ENCODE measurements around the gene YIPF7. TPM values are rescaled to one million over a fixed set of nuclear protein-coding genes. Genes with fewer than 3 reads are reported as not detected.

YIPF7 gene
- total RNA-seq, 3 donors from 2014 or later, result not detected

- Histone ChIP-seq H3K9me3 (no peaks in the 10 kb centered on the region), H3K4me1 (ENCODE audit: low read depth) (no peaks in the 10 kb centered on the region), H3K36me3 (ENCODE audit: low read depth) (no peaks in the 10 kb centered on the region), H3K4me3 (no peak overlapping the region)
- intact Hi-C loops (cut with DNase I, micrococcal nuclease), result no loop called here
- ATAC-seq, result no peak
- no peak for TF ChIP-seq CTCF (IDR thresholded peaks at IDR 0.05)
- no peak for DNase-seq
Observed at GRCh38 chr4:44668526-44668925, 17.1 kb upstream of the YIPF7 start.

DNA sequence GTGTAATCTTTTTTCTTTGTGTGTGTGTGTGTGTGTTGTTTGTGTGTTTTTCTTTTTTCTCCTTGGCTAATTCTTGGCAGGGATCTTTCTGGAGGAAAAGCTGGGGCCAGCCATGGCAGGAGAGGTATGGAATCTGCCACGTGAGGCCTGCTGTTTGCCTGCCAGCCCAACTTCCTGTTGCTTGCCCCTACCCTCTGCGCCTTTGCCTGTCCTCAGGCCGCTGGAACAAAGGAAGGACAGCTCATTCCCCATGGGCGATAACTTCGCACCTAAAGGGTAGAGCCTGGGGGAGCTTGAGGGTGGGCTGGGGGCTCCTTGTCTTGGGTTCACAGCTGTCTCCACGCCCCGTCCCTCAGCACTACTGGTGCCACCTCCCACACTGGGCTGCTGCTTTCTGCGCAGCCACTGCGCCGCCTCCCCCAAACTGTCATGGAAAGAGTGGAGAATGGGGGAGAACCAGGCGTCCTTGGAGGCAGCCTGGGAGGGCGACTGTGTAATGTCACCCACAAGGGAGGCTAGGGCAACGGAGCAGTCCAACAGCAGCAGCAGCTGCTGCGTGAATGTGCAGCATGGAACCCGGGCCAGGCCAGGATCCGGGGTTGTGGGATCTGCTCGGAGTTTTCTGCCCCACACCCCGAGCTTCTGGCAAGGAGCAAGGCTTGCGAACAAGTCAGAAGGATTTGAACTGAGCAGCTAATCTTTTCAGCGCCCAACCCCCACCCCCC is 12.3 kb upstream of the YIPF7 start:
- no peak overlapping the region for H3K4me3 ChIP-seq
- ATAC-seq (no peak), DNase-seq (no peak)
- no peaks in the 10 kb centered on the region for H3K4me1 ChIP-seq (ENCODE audit: low read depth)
- no peak for TF ChIP-seq CTCF (IDR thresholded peaks at IDR 0.05)
- intact Hi-C loops (cut with DNase I, micrococcal nuclease), result no loop called here
- no peaks in the 10 kb centered on the region for H3K9me3 ChIP-seq
- no peaks in the 10 kb centered on the region for H3K36me3 ChIP-seq (ENCODE audit: low read depth)

DNA sequence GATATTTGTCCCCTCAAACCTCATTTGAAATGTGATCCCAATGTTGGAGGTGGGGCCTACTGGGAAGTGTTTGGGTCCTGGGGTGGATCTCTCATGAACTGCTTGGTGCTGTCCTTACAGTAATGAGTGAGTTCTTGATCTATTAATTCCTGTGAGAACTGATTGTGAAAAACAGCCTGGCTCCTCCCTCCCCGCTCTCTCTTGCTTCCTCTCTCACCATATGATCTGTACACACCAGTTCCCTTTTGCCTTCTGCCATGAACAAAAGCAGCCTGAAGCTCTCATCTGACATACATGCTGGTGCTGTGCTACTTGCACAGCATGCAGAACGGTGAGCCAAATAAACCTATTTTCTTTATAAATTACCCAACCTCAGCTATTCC is 11.2 kb upstream of the YIPF7 start:
- H3K9me3 ChIP-seq, result no peaks in the 10 kb centered on the region
- intact Hi-C loops (cut with DNase I, micrococcal nuclease), result no loop called here
- no peak for ATAC-seq

DNA sequence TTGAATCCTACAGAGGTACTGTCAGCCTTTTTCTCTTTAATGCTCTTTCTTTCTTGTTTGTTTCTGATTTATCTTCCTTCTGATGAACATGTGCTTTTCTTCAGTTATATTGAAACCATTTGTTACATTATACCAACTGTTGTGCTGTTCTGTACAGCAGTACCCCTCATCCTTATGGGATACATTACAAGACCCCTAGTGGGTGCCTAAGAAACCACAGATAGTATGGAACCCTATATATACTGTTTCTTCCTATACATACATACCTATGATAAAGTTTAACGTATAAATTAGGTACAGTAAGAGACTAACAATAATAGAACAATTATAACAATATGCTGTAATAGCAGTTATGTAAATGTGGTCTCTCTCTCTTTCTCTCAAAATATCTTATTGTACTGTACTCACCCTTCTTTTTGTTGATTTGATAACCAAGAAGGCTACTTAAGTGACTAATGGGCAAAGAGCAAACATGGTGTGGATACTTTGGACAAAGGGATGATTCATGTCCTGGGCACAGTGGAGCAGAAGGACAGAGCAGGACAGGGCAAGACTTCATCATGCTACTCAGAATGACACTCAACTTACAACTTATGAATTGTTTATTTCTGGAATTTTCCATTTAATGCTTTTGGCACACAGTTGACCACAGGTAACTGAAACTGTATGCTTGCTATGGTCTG is 10.7 kb upstream of the YIPF7 start:
- no peak for ATAC-seq
- intact Hi-C loops (cut with DNase I, micrococcal nuclease), result no loop called here
- DNase-seq, result no peak
- TF ChIP-seq CTCF (IDR thresholded peaks at IDR 0.05), result no peak
- no peaks in the 10 kb centered on the region for H3K4me1 ChIP-seq (ENCODE audit: low read depth)
- no peaks in the 10 kb centered on the region for H3K36me3 ChIP-seq (ENCODE audit: low read depth)
- no peaks in the 10 kb centered on the region for H3K9me3 ChIP-seq
- H3K4me3 ChIP-seq, result no peak overlapping the region

More for the DNA sequence above, 11.2 kb upstream of the YIPF7 start:
- H3K36me3 ChIP-seq (ENCODE audit: low read depth), result no peaks in the 10 kb centered on the region
- H3K4me3 ChIP-seq, result no peak overlapping the region
- DNase-seq, result no peak
- no peaks in the 10 kb centered on the region for H3K4me1 ChIP-seq (ENCODE audit: low read depth)
- no peak for TF ChIP-seq CTCF (IDR thresholded peaks at IDR 0.05)

- DNase-seq, result no peak
- Histone ChIP-seq H3K9me3 (no peaks in the 10 kb centered on the region), H3K4me1 (ENCODE audit: low read depth) (no peaks in the 10 kb centered on the region), H3K36me3 (ENCODE audit: low read depth) (no peaks in the 10 kb centered on the region), H3K4me3 (no peak overlapping the region)
- ATAC-seq, result no peak
- no peak for TF ChIP-seq CTCF (IDR thresholded peaks at IDR 0.05)
- intact Hi-C loops (cut with DNase I, micrococcal nuclease), result no loop called here
Observed at GRCh38 chr4:44660396-44660795, 9.0 kb upstream of the YIPF7 start.
